ENCODE results near the gene RTP2.

Gene RTP2

DNA sequence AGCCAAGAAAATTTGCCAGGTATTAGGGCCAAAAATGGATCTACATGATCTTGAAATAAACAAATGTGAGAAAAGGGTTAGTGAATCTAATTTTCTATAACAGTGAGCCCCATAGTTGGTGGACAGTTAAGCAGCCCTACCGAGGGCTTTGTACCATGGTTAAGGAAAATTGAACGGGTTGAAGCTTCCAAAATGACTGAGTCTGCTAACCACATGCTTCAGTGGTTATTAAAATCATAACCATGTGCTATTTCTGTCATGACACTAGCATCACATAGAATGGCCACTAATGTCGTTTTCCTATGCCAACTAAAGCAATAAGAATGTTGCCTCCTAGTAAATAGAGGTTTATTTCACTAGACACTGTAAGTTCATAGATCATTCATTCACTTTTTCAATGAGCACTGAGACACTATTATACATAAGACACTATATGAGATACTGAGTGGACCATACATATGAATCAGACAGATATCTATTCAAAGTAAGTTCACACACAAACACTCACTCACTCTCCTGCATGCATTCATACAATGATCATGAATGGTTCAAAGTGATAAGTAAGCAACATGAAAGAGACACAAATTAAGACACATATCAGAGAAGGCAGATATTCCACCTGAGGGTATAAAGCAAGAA lies 36.5 kb downstream of the RTP2 start:
- no peak for DNase-seq

DNA sequence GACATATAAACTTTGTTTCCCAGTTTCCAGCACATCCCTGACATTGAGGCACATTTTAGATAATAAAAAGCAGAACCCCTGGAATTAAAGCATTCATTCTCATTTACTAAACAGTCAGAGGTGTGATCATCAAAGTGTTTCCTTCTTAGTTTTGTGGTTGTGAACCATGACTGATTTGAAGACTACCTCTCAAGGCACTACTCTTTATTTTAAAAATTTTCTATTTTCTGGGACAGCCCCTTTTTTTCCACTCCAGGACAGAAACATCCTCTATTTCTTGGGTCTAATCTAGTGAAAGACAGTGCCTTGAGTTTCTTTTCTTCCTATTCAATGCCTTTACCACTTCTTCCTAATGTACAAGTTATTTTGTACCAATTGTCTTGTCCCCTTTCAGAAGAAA lies 37.3 kb downstream of the RTP2 start:
- no peak for DNase-seq

DNA sequence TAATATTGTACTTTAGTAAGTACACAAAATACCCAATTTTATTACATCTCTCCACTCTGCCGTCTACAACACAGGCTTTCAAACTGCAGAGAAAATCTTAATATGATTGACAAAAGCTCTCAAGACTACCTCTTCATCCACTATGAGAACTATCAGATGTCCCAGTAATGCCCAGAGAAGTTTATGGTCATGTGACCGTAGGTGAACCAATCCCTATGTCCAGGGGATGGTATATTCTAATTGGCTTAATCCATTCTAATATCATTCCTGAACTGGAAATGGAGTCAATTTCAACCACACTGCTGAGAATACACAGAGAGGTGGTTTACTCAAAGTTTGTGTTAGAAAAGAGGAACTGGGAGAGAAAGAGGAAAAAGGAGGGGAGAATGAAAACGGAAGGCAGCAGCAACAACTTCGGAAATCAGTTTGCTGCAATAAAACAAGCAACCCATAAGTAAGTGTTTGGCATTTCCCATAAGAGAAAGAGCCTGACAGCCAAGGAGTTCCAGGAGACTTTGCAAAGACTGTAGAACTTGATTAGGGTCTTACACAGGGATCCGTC lies 39.4 kb downstream of the RTP2 start:
- peak; percentile 66 to 68 for DNase-seq

GRCh38 chr3:187661267-187661666 lies 41.1 kb downstream of the RTP2 start:
- DNase-seq: no peak

GRCh38 chr3:187651282-187651681 lies 51.1 kb downstream of the RTP2 start:
- DNase-seq: no peak
